ENCODE data around the gene SOX8. TPM values are rescaled to one million over a fixed set of nuclear protein-coding genes. Genes with fewer than 3 reads are reported as not detected.

Gene SOX8
- total RNA-seq, 1 experiment from 2014 or later: not detected

DNA sequence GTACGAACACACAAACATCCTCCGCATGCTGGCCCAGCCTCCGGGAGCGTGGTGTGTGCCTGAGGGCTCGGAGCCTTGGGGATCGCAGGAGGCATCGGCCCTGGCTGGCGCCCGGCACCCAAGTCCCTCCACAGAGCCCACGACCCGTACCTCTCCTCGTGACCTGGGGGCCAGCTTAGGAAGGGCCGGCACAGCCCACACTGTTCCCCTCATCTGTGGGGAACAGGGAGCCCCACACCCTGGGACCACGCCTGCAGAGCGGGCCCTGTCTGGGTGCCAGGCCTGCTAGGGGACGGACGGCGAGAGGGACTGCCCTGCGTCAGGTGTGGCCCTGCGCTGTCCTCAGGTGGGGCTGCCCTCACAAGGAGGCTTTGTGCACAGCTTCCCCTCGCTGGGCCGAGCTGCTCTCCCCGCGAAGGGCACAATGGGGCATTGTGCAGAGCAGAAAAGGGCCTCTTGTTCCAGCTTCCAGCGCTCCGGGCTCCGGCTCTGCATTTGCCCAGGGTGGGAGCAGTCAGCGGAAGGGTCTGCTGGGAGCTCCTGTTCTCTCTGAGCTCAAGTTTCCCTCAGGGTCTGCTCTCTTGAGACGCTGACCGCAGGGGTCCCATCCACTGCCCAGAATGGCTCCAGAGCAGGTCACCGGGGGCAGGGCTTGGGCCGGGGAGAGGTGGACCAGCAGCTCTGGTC lies 9.1 kb upstream of the SOX8 start:
- H3K4me2 ChIP-seq (ENCODE audit: low read depth, low read length, poor library complexity, severe bottlenecking): no peak overlapping the region
- H3K9ac ChIP-seq (ENCODE audit: low read length): no peak overlapping the region

DNA sequence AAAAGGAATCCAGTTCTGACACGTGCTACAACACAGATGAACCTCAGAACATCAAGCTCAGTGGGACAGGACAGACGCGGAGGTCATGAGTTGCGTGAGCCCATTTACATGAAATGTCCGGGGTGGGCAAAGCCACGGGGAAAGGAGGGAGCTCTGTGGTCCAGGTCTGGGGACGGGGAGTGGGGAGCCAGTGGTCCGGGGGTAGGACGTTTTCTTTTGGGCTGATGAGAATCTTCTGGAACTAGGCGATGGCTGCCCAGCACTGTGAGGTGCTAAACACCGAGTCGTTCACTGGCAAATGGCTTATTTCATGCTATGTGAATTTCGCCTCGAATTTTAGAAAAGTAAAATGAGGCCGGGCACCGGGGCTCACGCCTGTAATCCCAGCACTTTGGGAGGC lies 8.2 kb upstream of the SOX8 start:
- Histone ChIP-seq H4K20me1 (ENCODE audit: insufficient read depth, low read depth, low read length) (no peaks in the 10 kb centered on the region), H3K9me2 (replicated peaks; ENCODE audit: insufficient read depth, low read length) (no peaks in the 10 kb centered on the region), H3K4me2 (ENCODE audit: low read depth, low read length, poor library complexity, severe bottlenecking) (no peak overlapping the region), H3K9me3 (ENCODE audit: low read length) (no peaks in the 10 kb centered on the region), H3K79me2 (ENCODE audit: low read length) (peaks cover 13% of the 10 kb centered on the region), H3K4me1 (ENCODE audit: low read length) (peaks cover 9% of the 10 kb centered on the region), H3K27me3 (ENCODE audit: low read length) (no peaks in the 10 kb centered on the region), H2AFZ (ENCODE audit: low read length) (no peak overlapping the region), H3K27ac (ENCODE audit: low read length) (no peak overlapping the region), H3K36me3 (ENCODE audit: insufficient read depth, low read length) (no peaks in the 10 kb centered on the region), H3K9ac (ENCODE audit: low read length) (no peak overlapping the region), H3K4me3 (ENCODE audit: low read length) (no peak overlapping the region)
- DNase-seq: no peak

More for the DNA sequence above, 9.1 kb upstream of the SOX8 start:
- Histone ChIP-seq H3K79me2 (ENCODE audit: low read length) (peaks cover 16% of the 10 kb centered on the region), H3K27me3 (ENCODE audit: low read length) (no peaks in the 10 kb centered on the region), H3K27ac (ENCODE audit: low read length) (no peak overlapping the region), H2AFZ (ENCODE audit: low read length) (no peak overlapping the region), H3K9me2 (replicated peaks; ENCODE audit: insufficient read depth, low read length) (no peaks in the 10 kb centered on the region), H4K20me1 (ENCODE audit: insufficient read depth, low read depth, low read length) (no peaks in the 10 kb centered on the region), H3K4me1 (ENCODE audit: low read length) (peaks cover 9% of the 10 kb centered on the region), H3K4me3 (ENCODE audit: low read length) (no peak overlapping the region), H3K9me3 (ENCODE audit: low read length) (no peaks in the 10 kb centered on the region), H3K36me3 (ENCODE audit: insufficient read depth, low read length) (no peaks in the 10 kb centered on the region)
- DNase-seq: no peak

DNA sequence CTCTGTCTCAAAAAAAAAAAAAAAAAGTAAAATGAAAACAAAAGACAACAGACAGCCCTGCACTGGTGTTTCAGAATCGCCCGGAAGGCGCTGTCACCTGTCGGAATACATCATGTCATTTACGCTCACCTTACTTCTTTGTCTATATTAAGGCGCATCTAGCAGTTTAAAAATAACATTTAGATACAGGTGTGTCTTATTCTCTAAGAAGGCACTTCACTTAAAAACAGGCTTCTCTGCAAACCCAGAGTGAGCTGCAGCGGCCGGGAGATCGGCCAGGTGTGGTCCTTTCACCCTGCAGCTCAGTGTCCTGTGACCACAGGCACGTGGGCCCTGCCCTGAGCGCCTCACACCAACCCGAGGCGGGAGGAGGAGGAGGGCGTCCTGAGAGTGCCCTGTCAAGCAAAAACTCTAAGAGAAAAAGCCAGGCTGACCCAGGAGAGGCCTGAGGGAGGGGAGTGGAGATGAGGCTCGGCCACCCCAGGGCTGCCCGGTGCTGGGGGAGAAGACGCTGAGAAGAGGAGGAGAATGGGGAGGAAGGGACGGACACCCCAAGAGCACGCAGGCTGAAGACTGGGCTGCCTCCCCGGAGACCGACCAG lies 7.5 kb upstream of the SOX8 start:
- peaks cover 11% of the 10 kb centered on the region for H3K79me2 ChIP-seq (ENCODE audit: low read length)
- H3K4me1 ChIP-seq (ENCODE audit: low read length): peaks cover 9% of the 10 kb centered on the region
- no peaks in the 10 kb centered on the region for H4K20me1 ChIP-seq (ENCODE audit: insufficient read depth, low read depth, low read length)
- no peaks in the 10 kb centered on the region for H3K36me3 ChIP-seq (ENCODE audit: insufficient read depth, low read length)
- no peaks in the 10 kb centered on the region for H3K9me3 ChIP-seq (ENCODE audit: low read length)
- no peaks in the 10 kb centered on the region for H3K27me3 ChIP-seq (ENCODE audit: low read length)
- no peak overlapping the region for H3K4me2 ChIP-seq (ENCODE audit: low read depth, low read length, poor library complexity, severe bottlenecking)
- no peak overlapping the region for H3K4me3 ChIP-seq (ENCODE audit: low read length)
- DNase-seq: no peak
- H3K9ac ChIP-seq (ENCODE audit: low read length): no peak overlapping the region
- no peaks in the 10 kb centered on the region for H3K9me2 ChIP-seq (replicated peaks; ENCODE audit: insufficient read depth, low read length)
- no peak overlapping the region for H3K27ac ChIP-seq (ENCODE audit: low read length)
- no peak overlapping the region for H2AFZ ChIP-seq (ENCODE audit: low read length)

DNA sequence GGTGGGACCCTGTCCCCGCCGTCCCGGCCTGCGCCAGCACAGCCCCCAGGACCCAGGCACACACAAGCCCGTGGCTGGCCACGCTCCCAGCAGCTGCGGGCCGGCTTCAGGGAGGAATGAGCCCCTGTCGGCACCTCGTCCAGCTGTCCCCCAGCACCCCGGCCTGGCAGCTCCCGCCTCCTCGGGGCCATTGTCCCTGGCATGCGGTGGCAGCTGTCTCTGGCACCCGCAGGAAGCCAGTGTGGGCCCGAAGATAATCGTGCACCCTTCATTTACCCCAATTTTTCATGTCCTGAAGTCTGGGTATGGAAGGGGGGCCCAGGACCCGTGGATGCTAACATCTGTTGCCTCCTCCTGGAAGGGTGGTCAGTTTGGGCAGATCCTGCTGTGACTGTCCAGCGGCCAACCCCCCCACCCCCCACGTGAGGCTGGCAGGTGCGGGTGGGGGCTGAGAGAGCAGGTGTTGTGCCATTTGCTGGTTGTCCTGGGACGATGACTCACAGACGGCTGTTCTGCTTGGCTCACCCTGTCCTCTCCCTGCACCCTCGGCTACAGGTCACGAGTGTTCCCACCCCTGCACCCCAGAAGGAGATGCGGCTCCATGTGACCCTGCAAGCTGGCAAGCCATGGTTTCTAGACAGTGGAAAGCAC lies 6.8 kb upstream of the SOX8 start:
- no peak overlapping the region for H3K4me2 ChIP-seq (ENCODE audit: low read depth, low read length, poor library complexity, severe bottlenecking)
- H3K4me1 ChIP-seq (ENCODE audit: low read length): peaks cover 4% of the 10 kb centered on the region
- H4K20me1 ChIP-seq (ENCODE audit: insufficient read depth, low read depth, low read length): no peaks in the 10 kb centered on the region
- H3K27ac ChIP-seq (ENCODE audit: low read length): no peak overlapping the region
- H3K9me2 ChIP-seq (replicated peaks; ENCODE audit: insufficient read depth, low read length): no peaks in the 10 kb centered on the region
- peaks cover 6% of the 10 kb centered on the region for H3K79me2 ChIP-seq (ENCODE audit: low read length)
- H3K9ac ChIP-seq (ENCODE audit: low read length): no peak overlapping the region
- DNase-seq: no peak
- H3K4me3 ChIP-seq (ENCODE audit: low read length): no peak overlapping the region
- H3K9me3 ChIP-seq (ENCODE audit: low read length): no peaks in the 10 kb centered on the region
- no peaks in the 10 kb centered on the region for H3K27me3 ChIP-seq (ENCODE audit: low read length)
- H2AFZ ChIP-seq (ENCODE audit: low read length): no peak overlapping the region
- no peaks in the 10 kb centered on the region for H3K36me3 ChIP-seq (ENCODE audit: insufficient read depth, low read length)

DNA sequence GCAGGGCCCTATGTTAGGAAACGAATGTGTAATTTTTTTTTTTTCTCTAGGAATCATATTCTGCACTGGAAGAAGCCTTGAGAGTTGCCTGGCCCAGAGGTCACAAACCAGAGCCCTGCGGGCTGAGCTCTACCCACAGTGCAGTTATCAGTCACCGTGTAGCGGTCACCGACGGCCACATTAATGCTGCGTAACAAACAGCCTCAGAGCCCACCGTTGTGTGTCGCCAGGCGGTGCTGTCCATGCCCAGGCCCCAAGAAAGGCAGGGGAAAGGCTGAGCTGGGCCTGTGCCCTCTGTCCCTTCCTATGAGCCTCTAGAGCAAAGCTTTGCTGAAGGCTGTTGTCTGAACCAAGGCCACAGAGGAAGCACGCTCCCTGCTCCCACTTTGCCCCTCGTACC lies 6.3 kb upstream of the SOX8 start:
- no peaks in the 10 kb centered on the region for H3K27me3 ChIP-seq (ENCODE audit: low read length)
- DNase-seq: no peak
- H3K4me2 ChIP-seq (ENCODE audit: low read depth, low read length, poor library complexity, severe bottlenecking): no peak overlapping the region

DNA sequence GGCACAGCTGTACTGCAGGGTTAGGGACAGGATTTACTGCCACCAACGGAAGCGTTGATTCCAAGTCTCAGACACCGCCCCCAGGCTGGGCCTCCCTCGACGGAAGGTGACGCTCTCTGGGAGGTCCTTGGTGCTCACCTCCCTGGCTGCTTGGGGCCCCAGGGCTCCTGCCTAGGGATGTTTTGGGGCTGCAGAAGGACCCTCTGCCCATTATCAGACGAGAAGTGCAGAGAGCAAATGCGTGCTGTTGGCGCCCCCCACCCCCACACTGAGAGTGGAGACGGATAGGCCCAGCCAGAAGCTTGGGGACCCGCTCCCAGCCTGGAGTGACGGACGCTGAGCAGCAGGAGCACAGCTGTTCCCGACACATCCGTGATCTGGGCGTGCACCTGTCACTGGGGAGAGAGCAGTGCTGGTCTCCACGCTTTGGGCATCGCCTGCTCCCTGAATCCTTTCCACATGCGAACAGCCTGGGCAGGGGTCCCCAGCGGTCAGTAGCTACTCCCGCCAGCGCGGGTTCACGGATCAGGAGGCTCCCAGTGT lies 5.1 kb upstream of the SOX8 start:
- Histone ChIP-seq H3K9me2 (replicated peaks; ENCODE audit: insufficient read depth, low read length) (no peaks in the 10 kb centered on the region), H2AFZ (ENCODE audit: low read length) (no peak overlapping the region), H3K79me2 (ENCODE audit: low read length) (no peaks in the 10 kb centered on the region), H3K36me3 (ENCODE audit: insufficient read depth, low read length) (no peaks in the 10 kb centered on the region), H3K4me1 (ENCODE audit: low read length) (no peaks in the 10 kb centered on the region), H3K27ac (ENCODE audit: low read length) (no peak overlapping the region), H3K9ac (ENCODE audit: low read length) (no peak overlapping the region), H3K9me3 (ENCODE audit: low read length) (no peaks in the 10 kb centered on the region), H3K4me3 (ENCODE audit: low read length) (no peak overlapping the region), H3K27me3 (ENCODE audit: low read length) (no peaks in the 10 kb centered on the region), H4K20me1 (ENCODE audit: insufficient read depth, low read depth, low read length) (no peaks in the 10 kb centered on the region), H3K4me2 (ENCODE audit: low read depth, low read length, poor library complexity, severe bottlenecking) (no peak overlapping the region)
- DNase-seq: no peak

More for the DNA sequence above, 6.3 kb upstream of the SOX8 start:
- no peak overlapping the region for H2AFZ ChIP-seq (ENCODE audit: low read length)
- no peaks in the 10 kb centered on the region for H3K9me2 ChIP-seq (replicated peaks; ENCODE audit: insufficient read depth, low read length)
- H4K20me1 ChIP-seq (ENCODE audit: insufficient read depth, low read depth, low read length): no peaks in the 10 kb centered on the region
- H3K4me1 ChIP-seq (ENCODE audit: low read length): no peaks in the 10 kb centered on the region
- no peak overlapping the region for H3K9ac ChIP-seq (ENCODE audit: low read length)
- no peaks in the 10 kb centered on the region for H3K9me3 ChIP-seq (ENCODE audit: low read length)
- H3K79me2 ChIP-seq (ENCODE audit: low read length): 0 out of 2 replicates have a peak, but pooled peaks cover under 1% of the 10 kb centered on the region
- H3K4me3 ChIP-seq (ENCODE audit: low read length): no peak overlapping the region
- H3K27ac ChIP-seq (ENCODE audit: low read length): no peak overlapping the region
- H3K36me3 ChIP-seq (ENCODE audit: insufficient read depth, low read length): no peaks in the 10 kb centered on the region

DNA sequence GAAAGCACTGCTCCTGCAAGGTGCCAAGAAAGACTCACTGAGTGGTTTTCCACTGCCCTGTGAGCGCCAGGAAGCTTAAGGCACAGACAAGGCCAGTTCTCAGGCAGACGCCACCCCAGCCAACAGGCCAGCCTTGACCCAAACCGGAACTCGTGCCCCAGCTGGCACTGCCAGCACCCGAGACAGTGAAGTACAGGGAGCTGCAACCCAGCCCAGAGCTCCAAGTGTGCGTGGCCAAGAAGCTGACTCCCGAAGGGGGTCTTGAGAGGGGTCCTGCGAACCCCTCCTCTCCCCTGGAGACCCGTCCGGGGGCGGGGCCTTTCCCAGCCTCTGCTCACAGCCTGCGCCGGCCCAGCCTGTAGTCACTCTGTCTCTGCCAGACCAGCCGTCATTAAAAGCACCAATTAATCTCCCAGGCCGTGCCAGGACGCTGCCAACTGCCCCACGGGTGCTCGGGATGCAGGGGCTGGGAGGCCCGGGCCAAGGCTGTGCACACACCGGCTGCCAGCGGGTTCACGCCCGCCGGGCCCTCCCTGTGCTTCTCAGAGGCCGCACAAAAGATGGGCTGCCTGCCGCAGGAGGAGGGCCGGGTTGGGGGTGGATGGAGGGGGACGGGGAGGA lies 4.4 kb upstream of the SOX8 start:
- Histone ChIP-seq H3K36me3 (ENCODE audit: insufficient read depth, low read length) (no peaks in the 10 kb centered on the region), H3K27me3 (ENCODE audit: low read length) (no peaks in the 10 kb centered on the region), H4K20me1 (ENCODE audit: insufficient read depth, low read depth, low read length) (no peaks in the 10 kb centered on the region), H2AFZ (ENCODE audit: low read length) (no peak overlapping the region), H3K79me2 (ENCODE audit: low read length) (no peaks in the 10 kb centered on the region), H3K4me2 (ENCODE audit: low read depth, low read length, poor library complexity, severe bottlenecking) (no peak overlapping the region), H3K4me3 (ENCODE audit: low read length) (no peak overlapping the region), H3K4me1 (ENCODE audit: low read length) (no peaks in the 10 kb centered on the region), H3K9me3 (ENCODE audit: low read length) (no peaks in the 10 kb centered on the region), H3K9me2 (replicated peaks; ENCODE audit: insufficient read depth, low read length) (no peaks in the 10 kb centered on the region), H3K27ac (ENCODE audit: low read length) (no peak overlapping the region), H3K9ac (ENCODE audit: low read length) (no peak overlapping the region)
- DNase-seq: no peak

DNA sequence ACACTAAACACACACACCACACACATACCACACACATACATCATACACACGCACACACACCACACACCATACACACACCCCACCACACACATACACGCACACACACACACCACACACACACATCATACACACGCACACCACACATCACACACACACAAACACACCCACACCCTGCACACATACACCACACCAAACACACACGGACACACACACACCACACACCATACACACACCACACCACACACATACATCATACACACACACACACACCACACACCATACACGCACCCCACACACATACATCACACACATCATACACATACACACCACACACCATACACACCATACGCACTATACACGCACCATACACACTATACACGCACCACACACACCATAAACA lies 3.7 kb upstream of the SOX8 start:
- Histone ChIP-seq H2AFZ (ENCODE audit: low read length) (no peak overlapping the region), H3K9me2 (replicated peaks; ENCODE audit: insufficient read depth, low read length) (no peaks in the 10 kb centered on the region), H3K9me3 (ENCODE audit: low read length) (no peaks in the 10 kb centered on the region), H3K4me2 (ENCODE audit: low read depth, low read length, poor library complexity, severe bottlenecking) (no peak overlapping the region), H3K4me3 (ENCODE audit: low read length) (no peak overlapping the region), H3K9ac (ENCODE audit: low read length) (no peak overlapping the region), H3K27ac (ENCODE audit: low read length) (no peak overlapping the region), H4K20me1 (ENCODE audit: insufficient read depth, low read depth, low read length) (no peaks in the 10 kb centered on the region), H3K27me3 (ENCODE audit: low read length) (no peaks in the 10 kb centered on the region), H3K4me1 (ENCODE audit: low read length) (no peaks in the 10 kb centered on the region), H3K79me2 (ENCODE audit: low read length) (no peaks in the 10 kb centered on the region), H3K36me3 (ENCODE audit: insufficient read depth, low read length) (no peaks in the 10 kb centered on the region)
- no peak for DNase-seq

All from Karpas-422 (cell line).